Dermis blood vessel endothelial cell (primary cell): ENCODE results near the gene FGF14. TPM values are rescaled to one million over a fixed set of nuclear protein-coding genes. Genes with fewer than 3 reads are reported as not detected.

Experiments
- DNase-seq: peaks from one replicate; pipeline ENCODE4 v3.0.0; 2010
- total RNA-seq: library from RNA; depleted of rRNA; stranded (reverse); fragments of >200 nt; gene quantifications from 2 replicates; pipeline ENCODE4 v1.2.3, GENCODE V29; 2014

FGF14 gene
- total RNA-seq, 1 donor from 2014 or later, result 0.34 TPM

- no peak for DNase-seq
Measured at GRCh38 chr13:102309110-102309509, 92.7 kb downstream of the FGF14 start.

GRCh38 chr13:102302534-102302933 lies 99.3 kb downstream of the FGF14 start:
- DNase-seq, result no peak

DNA sequence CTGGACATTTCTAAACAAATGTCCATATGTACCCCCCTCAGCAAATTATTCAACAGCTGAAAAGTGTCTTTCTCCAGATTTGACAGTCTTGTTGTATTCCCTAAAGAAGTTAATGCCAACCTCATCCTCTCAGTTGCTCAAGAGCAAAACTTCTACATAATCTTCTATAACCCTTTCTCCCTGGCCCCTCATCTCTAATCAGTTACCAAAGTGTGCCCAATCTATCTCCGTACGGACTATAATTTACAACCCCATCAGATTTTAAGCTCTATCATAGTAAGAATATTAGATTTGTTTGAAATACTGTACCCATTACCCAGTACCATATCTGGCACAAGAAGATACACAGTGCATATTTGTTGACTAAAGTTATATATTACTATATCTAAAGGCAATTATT lies 101.5 kb downstream of the FGF14 start:
- DNase-seq, result no peak

GRCh38 chr13:102299366-102299765 lies 102.5 kb downstream of the FGF14 start:
- no peak for DNase-seq

DNA sequence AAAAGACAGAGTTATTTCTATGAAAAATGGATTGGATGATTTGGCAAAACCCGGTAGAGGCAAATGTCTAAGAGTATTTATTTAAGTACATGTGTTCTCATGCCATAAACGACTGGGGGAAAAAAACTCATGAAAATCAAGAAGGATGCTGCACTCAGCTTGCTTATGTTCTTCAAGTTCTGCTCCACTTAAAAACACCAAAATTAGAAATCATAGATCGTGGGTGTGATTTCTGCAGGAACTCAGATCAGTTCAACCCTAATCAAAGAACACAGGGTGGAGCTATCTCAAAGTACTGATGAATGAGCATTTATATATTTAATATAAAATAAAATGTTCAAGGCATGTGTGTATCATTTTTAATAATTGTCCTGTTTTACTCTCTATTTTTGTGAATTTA lies 103.8 kb downstream of the FGF14 start:
- no peak for DNase-seq

GRCh38 chr13:102295316-102296048 lies 106.4 kb downstream of the FGF14 start:
- no peak for DNase-seq

GRCh38 chr13:102294407-102295018 lies 107.3 kb downstream of the FGF14 start:
- no peak for DNase-seq

DNA sequence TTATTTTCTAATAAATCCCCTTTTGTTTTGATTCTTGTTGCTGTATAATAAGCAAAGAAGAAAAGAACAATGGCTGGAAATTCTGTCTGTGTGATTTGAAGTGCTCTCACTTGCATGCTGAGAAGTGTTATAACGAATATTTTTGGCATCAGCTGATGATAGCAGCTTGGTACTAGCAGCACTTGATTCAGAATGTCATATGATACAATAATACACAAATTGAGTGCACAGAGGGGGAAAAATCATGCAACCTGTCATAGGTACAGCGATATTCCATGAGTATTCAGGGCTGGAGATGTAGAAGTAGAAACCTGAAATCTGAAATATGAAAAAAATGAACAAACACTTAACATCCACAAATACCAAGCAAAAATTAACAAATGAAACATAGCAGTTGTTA lies 108.1 kb downstream of the FGF14 start:
- no peak for DNase-seq

GRCh38 chr13:102291587-102292218 lies 110.1 kb downstream of the FGF14 start:
- no peak for DNase-seq

DNA sequence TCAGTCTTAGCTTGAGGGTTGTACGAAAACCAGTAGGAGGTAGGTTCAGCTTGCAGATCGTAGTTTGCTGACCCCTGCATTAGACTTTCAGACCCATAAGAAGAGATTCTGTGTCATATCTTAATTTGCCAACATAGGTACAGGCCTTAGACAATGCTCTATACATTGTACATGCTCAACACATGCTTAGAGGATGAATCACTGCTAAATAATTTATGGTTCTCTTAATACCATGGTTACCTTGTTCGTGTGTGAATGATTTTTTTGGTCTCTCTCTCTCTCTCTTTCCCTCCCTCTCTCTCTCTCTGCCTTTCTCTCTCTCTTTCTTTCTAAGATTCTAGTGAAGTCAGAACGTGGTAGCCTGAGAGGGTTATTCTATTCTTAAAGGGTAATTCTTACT lies 112.2 kb downstream of the FGF14 start:
- DNase-seq, result no peak

- no peak for DNase-seq
Measured at GRCh38 chr13:102286326-102286725, 115.5 kb downstream of the FGF14 start.

GRCh38 chr13:102280366-102280765 lies 121.5 kb downstream of the FGF14 start:
- DNase-seq, result no peak

GRCh38 chr13:102277286-102277685 lies 124.6 kb downstream of the FGF14 start:
- no peak for DNase-seq

DNA sequence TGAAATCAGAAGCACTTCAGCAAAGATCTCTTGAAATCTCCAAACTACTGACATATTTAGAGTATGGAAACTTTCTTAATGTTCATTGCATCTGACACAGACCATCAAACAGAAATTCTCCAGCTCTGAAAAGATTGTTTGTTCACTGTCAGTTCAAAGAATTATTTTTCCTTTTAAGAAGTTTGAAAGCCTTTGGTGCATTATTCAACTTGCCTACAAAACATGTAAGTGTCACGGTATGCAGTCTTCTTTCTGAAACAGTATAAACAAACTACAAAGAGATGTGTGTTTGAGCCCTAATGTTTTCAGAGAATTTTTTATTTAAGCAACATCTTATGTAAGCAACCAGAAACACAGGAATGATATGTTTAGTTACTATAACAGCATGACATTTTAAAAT lies 125.4 kb downstream of the FGF14 start:
- DNase-seq, result no peak

DNA sequence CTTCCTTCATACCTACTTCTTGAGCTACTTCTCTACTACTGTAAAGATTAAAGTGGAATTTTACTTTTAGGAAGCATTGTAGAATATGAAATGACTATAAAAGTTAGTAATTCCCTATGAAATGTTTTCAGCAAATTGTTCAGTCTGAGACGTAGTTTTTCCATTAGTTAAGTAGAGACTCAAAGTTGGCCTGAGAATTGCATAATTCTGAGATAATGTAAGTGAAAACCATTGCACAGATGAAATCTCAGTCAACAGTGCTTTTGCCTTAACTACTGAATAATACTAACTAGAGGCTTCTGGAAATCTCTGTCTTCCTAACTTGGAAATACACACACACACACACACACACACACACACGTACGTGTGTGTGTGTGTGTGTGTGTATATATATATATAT lies 125.9 kb downstream of the FGF14 start:
- DNase-seq, result no peak

DNA sequence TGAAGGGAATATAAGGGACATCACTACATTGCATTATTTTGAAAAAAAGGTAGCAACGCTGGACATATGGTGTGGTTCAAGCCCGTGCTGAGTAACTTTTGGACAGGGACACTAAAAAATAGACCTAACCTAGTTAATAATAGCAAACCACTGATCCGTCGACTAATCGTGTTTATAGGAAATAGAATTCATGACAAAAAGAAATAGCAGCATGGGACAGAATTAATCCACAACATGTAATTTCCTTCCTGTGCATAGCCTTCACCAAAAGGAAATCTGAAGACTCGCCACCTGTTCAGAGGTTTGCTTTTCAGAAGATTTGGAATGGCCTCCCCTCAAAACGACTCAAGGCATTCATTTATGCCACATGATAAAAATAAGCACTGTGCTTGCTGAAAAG lies 128.7 kb downstream of the FGF14 start:
- no peak for DNase-seq

GRCh38 chr13:102267191-102267590 lies 134.7 kb downstream of the FGF14 start:
- DNase-seq, result no peak

DNA sequence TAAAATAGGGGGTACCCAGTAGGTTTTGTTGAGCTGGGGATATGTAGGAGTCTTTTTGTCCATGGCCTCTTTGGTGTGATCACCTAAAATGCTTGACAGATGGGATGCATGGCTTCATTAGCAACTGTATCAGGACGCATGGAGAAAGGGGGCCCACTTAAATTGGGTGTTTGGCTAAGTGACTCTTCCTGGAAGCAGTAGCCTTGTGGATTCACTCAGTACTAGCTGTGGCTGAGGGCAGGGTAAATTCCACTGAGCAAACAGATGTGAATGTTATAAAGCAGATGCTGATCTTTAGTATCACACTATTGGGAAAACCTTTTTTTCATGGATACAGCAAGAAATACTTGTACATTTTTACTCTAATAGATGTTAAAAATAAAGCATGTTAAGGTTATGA lies 140.0 kb downstream of the FGF14 start:
- DNase-seq, result no peak

DNA sequence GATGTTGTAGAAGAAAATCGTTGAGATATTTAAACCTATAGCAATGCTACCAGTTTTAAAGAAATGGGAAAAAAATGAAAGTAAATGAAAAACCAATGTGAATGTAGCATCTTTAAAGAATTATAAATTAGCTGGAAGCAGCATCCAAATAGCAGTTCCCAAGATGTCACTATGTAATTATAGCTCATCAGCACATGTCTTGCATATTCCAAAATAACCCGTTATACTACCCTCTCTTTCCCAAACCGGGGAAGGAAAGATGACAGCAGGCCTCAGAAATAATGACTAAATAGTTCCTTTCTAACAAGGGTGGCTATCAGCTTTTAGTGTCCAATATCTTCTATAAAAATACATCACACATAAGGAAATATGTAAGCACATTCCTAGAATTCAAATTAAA lies 140.5 kb downstream of the FGF14 start:
- DNase-seq, result no peak

- no peak for DNase-seq
Measured at GRCh38 chr13:102260256-102260655, 141.6 kb downstream of the FGF14 start.

GRCh38 chr13:102255409-102255808 lies 146.4 kb downstream of the FGF14 start:
- DNase-seq, result no peak

- no peak for DNase-seq
Measured at GRCh38 chr13:102251817-102252216, 150.0 kb downstream of the FGF14 start.

DNA sequence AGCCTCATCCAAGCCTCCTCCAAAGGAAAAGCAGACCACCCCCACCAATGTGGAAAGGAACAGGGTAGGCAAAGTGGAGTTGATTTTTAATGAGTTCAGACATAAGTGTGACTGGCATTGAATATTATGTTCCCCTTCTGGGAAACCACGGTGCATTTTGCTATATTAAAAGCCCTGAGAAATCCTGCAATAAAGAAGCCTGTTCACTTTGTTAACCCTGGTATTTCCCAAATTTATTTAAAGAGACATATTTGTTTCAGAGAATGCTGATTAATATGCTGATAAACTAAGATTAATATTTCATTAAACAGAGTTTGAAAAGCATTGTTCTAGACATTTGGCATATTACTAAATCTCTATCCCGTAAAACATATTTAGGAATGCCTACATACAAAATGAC lies 151.4 kb downstream of the FGF14 start:
- no peak for DNase-seq

DNA sequence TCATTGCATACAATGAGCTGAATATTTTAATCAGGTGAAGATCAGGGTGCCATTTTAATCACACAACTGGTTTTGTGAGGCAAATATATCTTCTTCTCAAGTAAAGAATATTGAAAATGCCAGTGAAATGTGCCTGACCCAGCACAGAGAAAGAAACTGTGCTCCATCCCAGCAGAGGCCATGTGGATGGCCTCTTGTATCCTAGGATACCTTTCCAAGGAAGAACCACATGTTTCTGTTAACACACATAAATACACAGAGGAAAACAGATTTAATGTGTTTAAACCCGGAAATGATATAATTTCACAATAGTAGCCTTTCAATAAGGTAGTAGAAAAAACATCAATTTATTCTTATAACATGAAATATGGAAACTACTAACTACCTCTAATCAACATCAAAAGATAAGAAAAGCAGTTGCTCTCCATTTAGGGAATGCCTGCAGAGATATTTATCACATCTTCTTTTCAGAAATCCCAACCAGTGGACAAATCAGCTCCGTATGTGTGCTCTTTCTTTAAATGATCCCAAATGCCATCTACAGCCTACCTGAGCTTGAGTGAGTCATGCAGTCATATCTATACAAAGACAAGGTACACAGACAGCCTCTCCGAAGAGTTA lies 157.1 kb downstream of the FGF14 start:
- DNase-seq, result no peak
